Neural crest cell (in vitro differentiated cells): ENCODE results near the gene ATP2B3. TPM values are rescaled to one million over a fixed set of nuclear protein-coding genes. Genes with fewer than 3 reads are reported as not detected.

Experiments
- DNase-seq: peaks from one replicate; pipeline ENCODE4 v3.0.0; 2021; ENCODE audit warnings: low read depth, mixed read lengths, low spot score
- H3K27ac Mint-ChIP-seq: one replicate; pipeline ENCODE4 v1.8.0; 2021; ENCODE audit warnings: mild to moderate bottlenecking, mixed read lengths; ENCODE audit not compliant: unreplicated experiment
- H3K27me3 Mint-ChIP-seq: 2 replicates; pipeline ENCODE4 v1.8.0; 2021; ENCODE audit warnings: low read depth, mild to moderate bottlenecking, mixed read lengths
- H3K36me3 Mint-ChIP-seq: 2 replicates; pipeline ENCODE4 v1.8.0; 2021; ENCODE audit warnings: low read depth, mild to moderate bottlenecking, mixed read lengths
- H3K4me1 Mint-ChIP-seq: 2 replicates; pipeline ENCODE4 v1.8.0; 2021; ENCODE audit warnings: mixed read lengths
- H3K4me3 Mint-ChIP-seq: one replicate; pipeline ENCODE4 v1.8.0; 2021; ENCODE audit warnings: mild to moderate bottlenecking, mixed read lengths
- H3K9me3 Mint-ChIP-seq: 2 replicates; pipeline ENCODE4 v1.8.0; 2021; ENCODE audit warnings: mixed read lengths
- total RNA-seq: library from RNA; stranded (reverse); gene quantifications from 2 replicates; pipeline ENCODE4 v1.2.1, GENCODE V29; 2021
- TF ChIP-seq, protein P1 (sequence below): fragments of 200-600 bp; sonication (generic); conservative IDR thresholded peaks from 2 replicates; pipeline ENCODE4 v1.5.0; 2021; ENCODE audit warnings: antibody characterized with exemption, mild to moderate bottlenecking

The ATP2B3 gene
- total RNA-seq, 1 donor from 2014 or later: 0.05 TPM

DNA sequence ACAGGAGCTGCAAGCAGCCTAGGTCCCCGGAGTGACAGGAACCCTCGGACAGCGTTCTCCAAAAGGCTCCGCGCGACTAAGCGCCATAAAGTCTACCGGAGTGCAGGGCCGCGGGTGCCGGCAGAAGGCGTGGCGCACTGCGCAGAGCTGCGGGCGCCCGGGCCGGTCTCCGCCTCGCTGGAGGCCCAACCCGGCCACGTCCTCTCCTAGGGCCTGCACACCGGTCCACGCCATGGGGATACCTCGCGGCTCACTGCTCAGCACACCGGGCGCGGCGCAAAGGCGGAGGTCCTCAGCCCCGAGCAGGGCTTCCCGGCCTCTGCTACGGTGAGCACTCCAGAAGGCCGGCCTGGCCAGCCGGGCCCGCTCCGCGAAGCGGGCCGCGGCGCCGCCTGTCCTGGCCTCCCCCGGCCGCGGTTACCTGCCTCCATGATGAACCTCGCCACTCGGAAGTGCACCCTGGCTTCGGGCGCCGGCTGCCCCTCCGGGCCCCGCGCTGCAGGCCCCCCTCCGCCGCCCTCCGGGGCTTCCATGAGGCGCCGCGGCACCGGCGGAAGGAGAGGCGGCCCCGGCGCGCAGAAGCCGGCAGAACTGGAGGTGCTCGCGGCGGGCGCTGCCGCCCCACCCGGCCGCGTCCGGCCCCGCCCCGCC is 81.2 kb downstream of the ATP2B3 start, which contains the start of gene CCNQ:
Gene CCNQ, minus strand, starts transcription at position 599 of the 651 bp plus-strand sequence. Its CDS starts 66 bp downstream, at position 533.
- TF ChIP-seq, protein P1, sequence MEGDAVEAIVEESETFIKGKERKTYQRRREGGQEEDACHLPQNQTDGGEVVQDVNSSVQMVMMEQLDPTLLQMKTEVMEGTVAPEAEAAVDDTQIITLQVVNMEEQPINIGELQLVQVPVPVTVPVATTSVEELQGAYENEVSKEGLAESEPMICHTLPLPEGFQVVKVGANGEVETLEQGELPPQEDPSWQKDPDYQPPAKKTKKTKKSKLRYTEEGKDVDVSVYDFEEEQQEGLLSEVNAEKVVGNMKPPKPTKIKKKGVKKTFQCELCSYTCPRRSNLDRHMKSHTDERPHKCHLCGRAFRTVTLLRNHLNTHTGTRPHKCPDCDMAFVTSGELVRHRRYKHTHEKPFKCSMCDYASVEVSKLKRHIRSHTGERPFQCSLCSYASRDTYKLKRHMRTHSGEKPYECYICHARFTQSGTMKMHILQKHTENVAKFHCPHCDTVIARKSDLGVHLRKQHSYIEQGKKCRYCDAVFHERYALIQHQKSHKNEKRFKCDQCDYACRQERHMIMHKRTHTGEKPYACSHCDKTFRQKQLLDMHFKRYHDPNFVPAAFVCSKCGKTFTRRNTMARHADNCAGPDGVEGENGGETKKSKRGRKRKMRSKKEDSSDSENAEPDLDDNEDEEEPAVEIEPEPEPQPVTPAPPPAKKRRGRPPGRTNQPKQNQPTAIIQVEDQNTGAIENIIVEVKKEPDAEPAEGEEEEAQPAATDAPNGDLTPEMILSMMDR: no peak
- no peaks in the 10 kb centered on the region for H3K9me3 Mint-ChIP-seq

DNA sequence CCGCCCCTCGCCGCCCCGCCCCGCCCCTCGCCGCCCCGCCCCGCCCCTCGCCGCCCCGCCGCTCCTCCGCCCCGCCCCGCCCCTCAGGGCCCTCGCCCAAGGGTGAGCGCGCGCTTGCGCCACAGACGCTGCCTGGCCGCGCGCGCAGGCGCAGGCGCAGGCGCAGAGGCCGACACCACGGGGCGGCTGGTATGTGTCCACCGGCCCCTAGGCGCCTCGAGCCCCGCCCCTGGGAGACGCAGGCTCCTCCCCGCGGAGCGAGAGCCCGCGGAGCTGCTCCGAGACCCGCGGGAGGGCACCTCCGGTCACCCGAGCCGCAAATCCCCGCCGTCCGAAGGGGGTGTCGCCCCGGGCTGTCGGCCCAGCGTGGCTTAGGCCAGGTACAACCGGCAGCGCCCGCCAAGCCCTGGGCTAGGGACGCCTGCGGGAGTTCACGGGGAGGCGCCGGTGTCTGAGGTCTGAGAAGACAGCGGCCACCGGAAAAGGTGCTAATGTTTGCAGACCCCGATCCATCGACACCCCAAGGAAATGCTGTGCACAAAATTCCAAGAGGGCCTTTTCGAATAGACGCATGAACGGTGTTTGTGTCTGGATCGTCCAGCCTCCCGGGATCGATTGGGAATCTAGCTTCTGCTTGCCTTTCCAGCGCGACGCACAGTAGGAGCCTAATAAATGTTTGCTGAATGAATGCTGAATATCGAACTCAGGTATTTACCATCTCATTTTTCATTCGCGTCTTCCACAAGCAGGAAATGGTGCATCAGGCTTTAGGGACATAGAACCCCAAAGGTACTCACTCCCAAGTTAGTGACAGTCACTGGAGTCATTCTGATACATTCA is 82.0 kb downstream of the ATP2B3 start:
- Mint-ChIP-seq H3K4me1 (peaks cover 24% of the 10 kb centered on the region), H3K27me3 (no peaks in the 10 kb centered on the region), H3K36me3 (peaks cover 9% of the 10 kb centered on the region), H3K4me3 (peak overlapping the region; percentile 87), H3K9me3 (no peaks in the 10 kb centered on the region), H3K27ac (no peak overlapping the region)
- peak; percentile 66 for DNase-seq
- TF ChIP-seq, protein P1: no peak

More for the DNA sequence above, 81.2 kb downstream of the ATP2B3 start, which contains the start of gene CCNQ:
- Mint-ChIP-seq H3K4me3 (peak within 1 kb of the TSS; percentile 88), H3K27me3 (no peaks in the 10 kb centered on the region), H3K36me3 (peaks cover 9% of the 10 kb centered on the region), H3K27ac (peak within 1 kb of the TSS; percentile 50), H3K4me1 (peaks cover 24% of the 10 kb centered on the region)
- DNase-seq: no peak

DNA sequence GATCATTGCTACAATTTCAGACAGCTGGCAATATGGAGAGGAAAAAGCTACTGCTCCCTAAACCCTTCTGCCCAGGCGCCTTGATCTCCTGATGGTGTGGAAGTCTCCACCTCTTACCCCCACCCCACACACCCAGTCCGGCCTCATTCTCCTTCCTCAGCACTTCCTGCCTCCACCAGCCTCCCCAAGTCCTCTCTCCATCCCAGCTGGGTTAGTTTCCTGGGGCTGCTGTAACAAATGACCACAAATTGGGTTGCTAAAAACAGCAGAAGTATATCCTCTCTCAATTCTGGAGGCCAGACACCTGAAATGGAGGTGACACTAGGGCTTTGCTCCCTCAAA is 82.6 kb downstream of the ATP2B3 start:
- DNase-seq: no peak
- H3K27me3 Mint-ChIP-seq: no peaks in the 10 kb centered on the region
- H3K27ac Mint-ChIP-seq: no peak overlapping the region
- H3K4me3 Mint-ChIP-seq: peak overlapping the region; percentile 87
- no peaks in the 10 kb centered on the region for H3K9me3 Mint-ChIP-seq
- TF ChIP-seq, protein P1: no peak
- peaks cover 24% of the 10 kb centered on the region for H3K4me1 Mint-ChIP-seq
- peaks cover 9% of the 10 kb centered on the region for H3K36me3 Mint-ChIP-seq

DNA sequence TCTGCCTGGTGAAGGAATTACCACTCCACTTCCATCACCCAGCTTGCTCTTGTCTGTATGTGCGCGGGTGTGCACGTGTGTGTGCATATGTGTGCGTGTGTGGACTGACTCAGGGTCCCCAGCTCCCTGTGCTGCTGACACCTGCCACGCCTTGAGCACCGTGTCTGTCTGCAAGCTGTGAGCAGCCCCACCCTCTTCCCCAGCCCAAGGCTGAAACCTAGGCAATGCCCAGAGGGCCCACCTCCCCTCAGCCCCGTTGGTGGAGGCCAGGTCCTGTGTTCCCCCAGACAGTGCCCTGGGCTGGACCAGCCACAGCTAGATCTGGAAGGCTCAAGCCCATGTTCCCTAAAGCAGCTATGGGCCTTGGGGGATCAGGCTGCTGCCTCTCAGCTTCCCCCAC is 83.5 kb downstream of the ATP2B3 start:
- no peak for DNase-seq
- Mint-ChIP-seq H3K4me1 (peaks cover 24% of the 10 kb centered on the region), H3K27ac (no peak overlapping the region), H3K36me3 (peaks cover 9% of the 10 kb centered on the region), H3K9me3 (no peaks in the 10 kb centered on the region), H3K4me3 (peak overlapping the region; percentile 87), H3K27me3 (no peaks in the 10 kb centered on the region)
- TF ChIP-seq, protein P1: no peak

DNA sequence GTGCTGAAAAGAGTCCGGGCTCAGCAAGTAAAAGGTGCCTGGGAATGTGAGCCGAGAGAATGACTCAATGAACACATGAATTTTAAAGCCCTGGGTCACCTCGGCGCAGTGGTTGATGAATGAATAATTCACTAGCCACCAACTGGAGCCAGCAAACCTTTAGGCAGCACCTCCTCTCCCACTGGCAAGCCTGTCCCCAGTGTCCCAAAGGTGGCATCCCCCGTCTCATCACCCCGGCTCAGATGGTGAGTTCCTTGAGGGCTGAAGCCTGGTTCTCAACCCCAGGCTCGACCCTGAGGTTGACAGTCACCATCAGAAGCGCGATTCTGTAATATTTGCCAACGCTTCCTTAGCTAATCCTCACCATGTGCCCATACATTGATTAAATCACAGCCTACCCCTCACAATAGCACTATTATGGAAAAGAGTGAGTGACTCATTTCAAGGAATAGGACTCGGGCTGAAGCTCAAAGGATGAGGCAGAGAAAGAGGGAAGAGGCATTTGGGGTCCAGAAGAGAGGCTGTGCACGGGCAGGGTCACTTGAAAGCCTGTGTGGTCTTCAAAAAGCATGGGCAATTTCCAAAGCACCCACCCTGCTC is 84.2 kb downstream of the ATP2B3 start:
- no peak for DNase-seq
- Mint-ChIP-seq H3K27me3 (no peaks in the 10 kb centered on the region), H3K27ac (no peak overlapping the region), H3K4me3 (peak overlapping the region; percentile 87), H3K9me3 (no peaks in the 10 kb centered on the region), H3K4me1 (peaks cover 24% of the 10 kb centered on the region), H3K36me3 (peaks cover 9% of the 10 kb centered on the region)
- TF ChIP-seq, protein P1: no peak
